Stimulated activated CD8-positive, alpha-beta memory T cell treated with anti-CD3 and anti-CD28 coated beads, Interleukin-4, amount 100 ng/mL, for 48 hours (primary cell): ENCODE data around the gene MRPL36.

Source experiments
- DNase-seq: peaks from one replicate; pipeline ENCODE4 v3.0.0-alpha.2; 2020

MRPL36 gene

DNA sequence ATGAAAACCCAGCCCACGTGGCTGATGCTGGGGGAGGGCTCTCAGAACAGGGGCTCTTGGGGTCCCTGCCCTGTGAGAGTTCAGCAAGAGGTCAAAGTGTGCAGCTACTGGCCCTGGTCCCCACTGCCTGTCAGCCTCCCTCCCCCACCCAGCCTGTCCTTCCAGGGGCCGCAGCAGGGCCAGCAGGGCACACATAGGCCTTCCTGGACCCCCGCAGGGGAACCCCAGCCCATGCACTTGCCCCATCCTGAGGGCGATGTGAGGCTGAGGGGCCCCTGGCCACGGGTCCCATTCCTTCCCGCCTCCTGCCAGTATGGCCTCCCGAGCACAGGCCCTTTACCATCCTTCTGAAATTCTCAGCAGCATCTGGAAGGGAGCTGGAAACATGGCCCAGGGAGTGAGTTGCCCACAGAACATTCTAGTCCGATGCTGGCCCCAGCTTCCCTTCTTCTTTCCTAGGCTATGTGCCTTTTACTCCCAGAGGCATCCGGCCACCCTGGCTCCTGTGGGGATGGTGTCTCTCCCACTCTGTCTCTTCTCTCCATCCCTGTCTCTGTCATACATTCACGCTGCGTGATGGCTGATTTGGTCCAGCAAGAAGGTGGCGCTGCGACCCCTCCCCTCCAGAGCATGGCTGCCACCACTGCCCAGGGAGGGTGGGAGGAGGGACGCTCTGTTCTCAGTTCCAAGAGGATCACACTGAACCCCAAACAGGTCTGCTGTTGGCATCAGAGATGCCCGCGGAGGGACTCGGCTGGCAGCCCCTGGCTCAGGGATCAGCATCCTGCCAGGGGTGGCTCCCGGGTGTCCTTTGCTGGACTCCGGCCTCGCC, 19.6 kb downstream of the MRPL36 start:
- no peak for DNase-seq

DNA sequence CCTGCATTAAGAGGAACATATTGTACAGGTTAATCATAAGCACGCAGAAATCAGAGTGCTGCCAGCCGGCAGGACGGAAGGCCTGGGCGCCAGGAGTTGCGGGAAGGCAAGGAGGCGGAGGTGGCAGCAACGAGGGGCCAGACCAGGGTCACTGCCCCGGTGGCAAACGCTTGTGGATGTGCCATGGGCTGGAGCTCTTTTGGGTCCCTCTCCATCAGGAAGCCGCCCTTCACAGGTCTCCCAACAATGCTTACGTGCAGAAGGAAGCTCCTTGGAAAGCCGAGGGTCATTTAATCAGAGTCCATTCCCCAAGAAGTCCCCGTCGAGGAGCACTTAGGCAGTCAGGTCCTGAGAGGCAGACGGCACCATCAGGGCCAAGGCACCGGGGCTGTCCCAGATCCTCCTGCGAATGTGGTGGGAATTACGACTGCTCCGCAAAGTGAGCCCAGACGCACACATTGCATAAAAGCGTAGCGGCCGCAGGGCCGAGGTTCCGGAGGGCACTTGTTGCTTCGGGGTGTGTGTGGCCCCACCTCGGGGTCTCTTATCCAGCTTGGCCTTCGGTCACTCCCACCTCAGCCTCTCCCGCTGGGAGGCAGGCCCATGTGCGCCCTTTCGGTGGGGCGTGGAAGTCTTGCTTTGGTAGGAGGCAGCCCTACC, 20.5 kb downstream of the MRPL36 start:
- DNase-seq = no peak

DNA sequence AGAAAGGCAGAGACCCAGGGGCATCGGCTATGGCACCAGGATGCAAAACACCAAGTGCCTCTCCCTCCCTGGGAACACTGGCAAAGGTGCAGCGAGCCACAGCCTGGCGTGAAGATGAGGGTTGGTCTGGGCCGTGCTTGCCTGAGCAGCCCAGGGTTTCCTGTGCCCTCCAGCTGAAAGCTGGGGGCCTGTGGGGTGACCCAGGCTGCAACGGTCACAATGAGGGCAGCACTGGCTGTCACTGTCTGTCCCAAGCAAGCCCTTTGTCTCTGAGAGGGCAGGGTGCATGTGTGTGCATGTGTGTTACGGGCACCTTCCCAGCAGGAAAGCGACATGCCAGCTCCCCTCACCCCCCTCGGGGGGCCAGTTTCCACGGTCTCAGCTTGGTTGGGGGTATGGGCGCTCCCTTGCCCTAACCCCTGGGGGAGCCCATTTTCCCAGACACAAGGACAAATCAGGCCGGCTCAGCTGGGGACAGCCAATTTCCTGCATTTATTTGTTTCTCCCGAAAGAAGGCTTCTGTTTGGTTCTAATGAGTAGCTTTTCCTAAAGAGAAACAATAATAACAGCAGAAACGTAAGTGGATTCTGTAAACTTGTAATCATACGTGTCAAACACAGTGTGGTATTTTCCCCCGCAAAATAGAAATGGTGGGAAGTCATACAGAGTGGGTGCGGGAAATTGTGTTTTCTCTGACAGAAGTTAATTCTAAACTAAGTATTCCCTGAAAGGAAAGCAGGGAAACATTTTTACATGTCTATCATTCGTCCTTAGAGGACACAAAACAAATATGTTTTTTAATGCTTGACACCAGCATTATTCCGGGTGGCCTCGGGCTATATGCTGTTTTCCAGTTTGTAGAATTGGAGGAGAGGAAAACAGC, 21.3 kb downstream of the MRPL36 start:
- no peak for DNase-seq

DNA sequence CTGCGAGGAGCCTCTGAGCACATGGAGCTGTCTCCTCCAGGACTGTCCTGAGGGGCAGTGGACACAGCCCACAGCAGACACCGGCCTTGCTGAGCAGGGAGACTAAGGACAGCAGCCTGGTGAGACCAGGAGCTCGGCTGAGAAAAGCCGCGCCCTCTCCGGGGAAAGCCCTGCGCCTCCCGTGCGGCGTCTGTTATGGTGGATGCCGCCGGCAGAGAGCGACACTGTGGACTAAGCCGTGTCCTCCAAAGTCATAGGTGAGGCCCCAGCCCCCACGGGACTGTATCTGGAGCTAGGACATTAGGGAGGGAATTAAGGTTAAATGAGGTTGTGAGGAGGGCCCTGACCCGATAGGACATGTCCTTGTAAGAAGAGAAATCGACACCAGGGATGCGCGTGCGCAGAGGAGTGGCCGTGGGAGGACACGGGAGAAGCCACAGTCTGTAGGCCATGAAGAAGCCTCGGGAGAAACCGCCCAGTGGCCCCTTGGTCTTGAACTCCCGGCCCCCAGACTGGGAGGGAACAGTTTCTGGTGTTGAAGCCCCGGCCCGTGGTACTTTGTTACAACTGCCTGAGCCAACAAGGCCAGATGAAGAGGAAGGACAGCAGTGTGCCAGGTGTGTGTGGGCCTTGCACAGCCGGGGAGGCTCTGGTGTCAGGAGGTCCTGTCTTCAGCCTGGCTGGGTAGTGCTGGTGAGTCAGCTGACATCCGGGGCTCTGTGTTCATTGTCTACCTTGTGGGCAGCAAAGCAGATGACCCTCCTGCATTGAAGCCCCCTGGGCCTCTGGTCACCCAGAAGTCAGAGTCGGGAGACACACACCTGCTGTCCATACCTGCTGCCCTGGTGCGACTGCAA, 22.1 kb downstream of the MRPL36 start:
- no peak for DNase-seq

DNA sequence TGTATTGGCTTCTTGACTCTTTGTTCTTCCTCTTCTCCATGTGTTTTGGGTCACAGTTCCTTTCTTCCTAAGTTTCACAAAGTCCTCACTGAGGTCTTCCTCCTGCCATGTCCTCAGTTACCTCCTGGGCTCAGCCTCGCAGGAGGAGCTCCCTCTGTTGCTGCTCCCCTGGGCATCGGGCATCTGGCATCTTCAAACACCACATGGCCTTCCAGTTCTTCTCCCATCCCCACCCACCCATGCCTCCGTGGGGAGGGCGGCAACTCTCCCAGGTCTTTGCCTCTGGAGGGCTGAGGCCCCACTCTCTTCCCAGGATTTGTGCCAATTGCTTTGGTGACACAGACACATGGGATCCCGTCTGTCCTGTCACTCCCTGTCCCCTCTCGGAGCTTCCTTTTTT, 22.8 kb downstream of the MRPL36 start:
- no peak for DNase-seq

DNA sequence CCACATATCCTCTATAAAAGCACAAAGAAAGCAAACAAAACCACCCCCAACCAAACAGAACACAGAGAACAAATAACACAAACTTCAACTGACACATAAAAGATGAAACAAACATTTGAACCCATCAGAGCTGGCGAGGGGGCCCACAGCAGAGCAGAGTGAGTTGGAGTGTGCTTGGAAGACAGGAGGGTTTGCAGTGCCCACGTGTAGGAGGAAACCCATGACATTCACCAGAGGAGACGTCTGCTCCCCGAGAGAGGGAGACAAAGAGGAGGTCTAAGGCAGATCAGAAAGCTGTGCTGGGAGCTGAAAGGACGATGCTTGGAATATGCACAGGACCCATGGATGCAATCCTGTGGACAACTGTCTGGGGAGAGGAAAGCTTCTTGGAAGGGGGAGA, 27.0 kb downstream of the MRPL36 start:
- no peak for DNase-seq

DNA sequence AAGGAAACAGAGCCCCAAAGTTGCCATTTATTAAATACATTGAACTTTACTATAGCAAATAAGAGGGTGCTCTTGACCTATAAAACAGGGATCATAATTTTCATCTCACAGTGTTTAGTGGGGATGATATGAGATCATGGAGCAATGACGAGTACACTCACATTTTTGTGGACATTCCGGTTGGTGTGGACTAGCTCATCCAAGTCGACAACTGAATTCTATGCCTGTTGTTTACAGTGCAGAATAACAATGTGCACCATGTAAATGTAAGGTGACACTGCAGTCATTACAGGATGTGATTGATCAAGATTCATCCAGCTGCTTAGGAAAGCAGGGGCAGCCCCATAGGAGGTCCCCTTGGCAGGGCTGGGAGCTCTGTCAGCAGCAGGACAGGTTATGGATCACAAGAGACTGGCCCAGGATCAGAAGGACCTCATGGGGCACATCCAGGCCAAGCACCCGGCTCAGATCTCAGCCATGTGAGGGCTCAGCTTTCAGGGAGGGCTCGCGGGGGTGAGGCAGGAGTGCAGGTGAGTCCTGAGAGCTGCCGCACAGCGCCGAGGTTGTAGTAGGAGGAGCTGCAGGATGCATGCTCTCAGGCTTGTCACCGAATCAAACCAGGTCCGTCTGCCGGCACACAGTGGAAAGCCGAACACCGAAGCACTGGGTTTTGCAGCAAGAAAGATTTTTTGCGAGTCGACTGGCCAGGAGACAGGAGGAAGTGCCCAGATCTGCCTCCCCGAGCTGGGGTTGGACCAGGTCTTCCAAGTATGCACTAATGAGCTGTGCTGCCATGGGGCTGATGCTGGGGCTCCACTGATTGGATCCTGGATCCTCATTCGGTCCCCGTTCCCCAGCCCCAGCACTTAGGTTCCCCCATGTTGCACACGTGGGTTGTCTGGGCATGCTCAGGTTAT, 28.2 kb downstream of the MRPL36 start:
- no peak for DNase-seq

DNA sequence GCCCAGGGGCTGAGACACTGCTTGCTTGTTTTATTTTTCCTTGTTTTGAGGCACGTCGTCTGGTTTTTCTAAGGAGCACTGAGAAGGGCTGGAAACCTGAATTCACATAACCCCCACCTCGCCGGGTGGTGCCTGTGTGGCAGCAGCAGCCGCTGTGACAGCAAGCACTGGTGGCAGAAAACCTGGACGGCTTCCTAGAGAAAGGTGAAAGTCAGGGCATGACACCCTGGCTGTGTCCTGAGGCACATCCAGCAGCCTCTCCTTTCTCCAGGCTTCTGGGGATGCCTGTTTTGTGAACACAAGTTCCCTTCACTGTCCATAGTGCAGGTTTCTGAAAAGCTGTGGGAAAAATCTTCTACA, 29.2 kb downstream of the MRPL36 start:
- DNase-seq = no peak

DNA sequence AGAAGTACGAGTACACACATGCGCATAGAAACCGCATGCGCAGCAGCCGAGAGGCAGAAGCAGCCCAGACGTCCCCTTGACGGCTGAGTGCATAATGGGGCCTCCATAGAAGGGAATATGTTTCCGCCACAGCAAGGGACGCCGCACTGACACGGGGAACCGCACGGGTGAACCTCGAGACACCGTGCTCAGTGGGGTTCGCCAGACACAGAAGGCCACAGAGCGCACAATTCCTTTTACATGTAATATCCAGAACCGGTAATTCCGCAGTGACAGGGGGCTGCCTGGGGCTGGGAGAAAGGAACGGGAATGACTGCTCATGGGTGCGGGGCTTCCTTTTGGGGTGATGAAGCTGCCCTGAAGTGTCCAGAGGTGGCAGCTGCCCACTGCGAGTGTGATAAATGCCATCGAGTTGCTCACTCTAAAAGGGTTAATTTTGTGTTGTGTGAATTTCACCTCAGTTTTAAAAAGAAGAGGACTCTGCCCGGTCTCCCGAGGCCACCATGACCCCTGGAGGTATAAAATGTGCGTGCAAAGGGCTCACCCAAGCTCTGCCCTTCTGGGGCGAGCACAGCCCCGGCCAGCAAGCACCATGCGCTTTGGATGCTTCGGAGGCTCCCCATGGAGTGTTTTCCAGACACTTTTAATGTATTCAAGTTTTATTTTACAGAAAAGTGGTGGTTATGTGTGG, 29.7 kb downstream of the MRPL36 start:
- no peak for DNase-seq

DNA sequence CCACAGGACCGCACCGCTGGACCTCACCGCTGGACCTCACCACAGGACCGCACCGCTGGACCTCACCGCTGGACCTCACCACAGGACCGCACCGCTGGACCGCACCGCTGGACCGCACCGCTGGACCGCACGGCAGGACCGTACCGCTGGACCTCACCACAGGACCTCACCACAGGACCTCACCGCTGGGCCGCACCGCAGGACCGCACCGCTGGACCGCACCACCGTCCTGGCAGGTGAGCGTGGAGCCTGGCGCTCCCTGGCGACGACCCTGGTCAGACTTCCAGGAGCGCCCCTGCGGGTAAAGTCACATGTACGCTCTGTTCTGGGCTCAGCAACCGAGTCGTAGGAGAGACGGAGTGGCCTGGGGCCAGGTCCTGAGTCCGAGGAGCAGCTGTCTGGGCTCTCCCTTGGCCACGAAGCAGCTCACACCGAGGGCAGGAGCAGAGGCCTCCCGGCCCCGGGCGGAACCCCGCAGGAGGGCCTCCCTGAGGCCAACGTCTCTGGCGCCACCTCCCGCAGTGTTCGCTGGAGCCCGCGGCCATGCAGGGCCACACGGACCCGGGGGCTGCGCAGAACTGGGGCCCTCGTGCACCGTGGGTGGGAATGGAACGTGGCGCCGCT, 30.5 kb downstream of the MRPL36 start:
- DNase-seq = no peak

DNA sequence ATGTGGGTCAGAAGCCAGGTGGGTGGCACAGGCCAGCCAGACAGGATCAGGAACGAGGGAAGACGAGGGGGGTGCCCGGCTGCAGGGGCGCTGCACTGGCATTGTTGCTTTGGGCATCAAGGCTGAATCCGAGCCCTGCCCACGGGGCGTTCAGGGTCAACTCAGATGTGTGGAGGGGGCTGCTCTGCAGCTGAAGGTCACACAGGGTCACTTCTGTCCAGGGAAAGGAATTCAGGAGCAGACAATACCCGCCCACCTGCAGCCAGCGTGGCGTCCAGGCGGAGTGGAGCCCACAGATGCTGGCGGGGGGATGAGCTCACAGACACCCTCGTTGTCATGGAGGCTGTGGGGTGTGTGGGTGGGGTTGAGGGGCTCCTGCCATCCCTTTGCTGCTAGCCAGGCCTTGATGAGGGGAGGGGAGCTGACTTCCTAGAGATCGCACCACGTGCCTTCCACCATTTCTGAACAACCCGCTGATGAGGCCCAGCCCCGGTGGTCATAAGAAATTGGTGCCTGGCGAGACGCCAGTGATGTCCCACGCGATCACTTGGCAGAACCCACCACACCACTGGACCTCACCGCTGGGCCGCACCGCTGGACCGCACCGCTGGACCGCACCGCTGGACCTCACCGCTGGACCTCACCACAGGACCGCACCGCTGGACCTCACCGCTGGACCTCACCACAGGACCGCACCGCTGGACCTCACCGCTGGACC, 31.2 kb downstream of the MRPL36 start:
- no peak for DNase-seq

DNA sequence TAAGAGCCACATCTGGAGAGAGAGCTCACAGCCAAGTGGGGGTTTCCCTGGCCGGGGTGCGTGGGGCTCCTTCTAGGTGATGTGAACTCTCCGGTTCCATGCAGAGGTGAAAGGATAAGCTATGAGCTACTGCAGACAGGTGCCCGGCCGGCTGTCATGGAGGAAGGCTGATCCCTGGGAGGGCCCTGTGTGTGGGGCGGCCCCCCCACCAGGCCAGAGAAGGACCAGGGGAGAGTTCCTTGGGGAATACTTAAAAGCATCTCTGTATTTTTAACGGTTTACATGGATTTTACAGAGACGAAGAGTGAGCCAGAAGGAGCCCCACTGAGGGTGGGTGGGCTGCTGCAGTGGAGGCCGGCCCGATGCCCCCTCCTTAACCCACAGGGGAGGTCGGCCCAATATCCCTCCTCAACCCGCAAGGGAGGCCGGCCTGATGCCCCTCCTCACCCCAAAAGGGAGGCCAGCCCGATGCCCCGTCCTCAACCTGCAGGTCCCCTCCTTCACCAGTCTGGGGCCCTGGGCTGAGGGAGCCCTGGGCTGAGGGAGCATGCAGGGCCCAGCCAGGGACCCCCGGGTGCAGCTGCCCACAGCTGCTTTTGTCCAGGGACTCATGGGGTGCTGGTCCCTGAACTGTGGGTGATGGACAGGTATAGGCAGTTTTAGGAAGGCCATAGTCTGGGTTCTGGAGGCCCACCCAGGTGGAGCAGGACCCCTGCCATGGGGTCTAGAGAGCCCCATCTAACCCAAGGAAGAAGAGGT, 31.9 kb downstream of the MRPL36 start:
- no peak for DNase-seq

DNA sequence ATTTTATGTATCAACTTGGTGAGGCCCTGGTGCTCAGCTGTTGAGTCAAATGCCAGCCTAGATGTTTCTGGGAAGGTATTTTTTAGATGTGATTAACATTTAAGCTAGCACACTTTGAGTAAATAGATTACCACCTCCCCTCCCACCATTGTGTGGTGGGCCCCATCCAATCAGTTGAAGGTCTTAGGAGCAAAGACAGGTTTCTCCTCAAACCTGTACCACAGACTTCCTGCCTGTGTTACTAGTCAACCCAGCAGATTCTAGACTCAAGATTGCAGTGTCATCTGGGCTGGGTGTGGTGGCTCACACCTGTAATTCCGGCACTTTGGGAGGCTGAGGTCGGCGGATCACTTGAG, 33.8 kb downstream of the MRPL36 start:
- DNase-seq = no peak

DNA sequence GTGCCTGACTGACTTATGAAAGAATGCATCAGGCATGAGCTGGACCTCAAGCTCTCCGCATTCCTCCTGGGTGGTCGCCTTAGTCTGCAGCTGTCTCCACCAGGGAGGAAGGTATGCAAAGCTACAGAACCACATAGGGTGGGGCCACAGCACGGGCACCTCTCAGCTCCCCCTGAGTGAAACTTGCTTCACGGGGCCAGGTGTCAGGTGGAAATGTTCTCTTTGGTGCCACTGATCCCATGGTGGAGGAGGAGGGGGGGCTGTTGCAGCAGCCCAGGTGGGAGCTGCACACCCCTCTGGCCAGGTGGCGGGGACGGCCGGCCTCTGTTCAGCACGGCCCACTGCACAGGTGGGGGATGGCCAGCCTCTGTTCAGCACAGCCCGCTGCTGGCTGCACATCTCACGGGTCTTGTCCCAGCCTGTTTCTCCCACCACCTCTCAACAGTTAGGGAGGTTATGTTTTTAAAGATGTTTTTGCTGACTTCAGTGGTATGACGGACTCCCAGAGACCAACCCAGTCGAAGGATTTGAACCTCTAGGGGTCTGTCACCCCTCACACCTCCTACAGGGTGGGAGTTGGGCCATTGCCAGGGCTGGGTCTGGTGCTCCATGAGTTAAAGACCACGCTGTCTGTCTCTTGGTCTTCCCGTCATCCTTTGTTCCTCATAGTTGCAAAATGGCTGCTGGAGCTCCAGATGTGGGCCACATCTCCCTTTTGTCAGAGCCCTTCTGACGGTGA, 34.3 kb downstream of the MRPL36 start:
- no peak for DNase-seq

DNA sequence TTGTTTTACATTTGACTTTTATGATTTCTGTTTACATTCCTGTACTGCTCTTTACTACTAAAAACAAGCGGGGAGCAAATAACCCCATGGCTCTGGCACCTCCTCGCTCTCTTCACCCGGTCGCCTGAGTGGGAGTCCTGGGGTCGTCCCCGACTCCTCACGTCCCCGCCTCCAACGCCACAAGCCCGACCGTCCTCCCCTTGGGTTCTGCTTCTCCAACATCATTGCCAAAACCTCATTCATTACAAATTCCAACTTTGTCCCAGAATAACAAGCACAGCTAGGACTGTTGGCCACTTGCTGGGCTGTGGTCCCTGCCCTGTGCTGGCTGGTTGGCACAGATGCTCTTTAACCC, 35.1 kb downstream of the MRPL36 start:
- DNase-seq = no peak

DNA sequence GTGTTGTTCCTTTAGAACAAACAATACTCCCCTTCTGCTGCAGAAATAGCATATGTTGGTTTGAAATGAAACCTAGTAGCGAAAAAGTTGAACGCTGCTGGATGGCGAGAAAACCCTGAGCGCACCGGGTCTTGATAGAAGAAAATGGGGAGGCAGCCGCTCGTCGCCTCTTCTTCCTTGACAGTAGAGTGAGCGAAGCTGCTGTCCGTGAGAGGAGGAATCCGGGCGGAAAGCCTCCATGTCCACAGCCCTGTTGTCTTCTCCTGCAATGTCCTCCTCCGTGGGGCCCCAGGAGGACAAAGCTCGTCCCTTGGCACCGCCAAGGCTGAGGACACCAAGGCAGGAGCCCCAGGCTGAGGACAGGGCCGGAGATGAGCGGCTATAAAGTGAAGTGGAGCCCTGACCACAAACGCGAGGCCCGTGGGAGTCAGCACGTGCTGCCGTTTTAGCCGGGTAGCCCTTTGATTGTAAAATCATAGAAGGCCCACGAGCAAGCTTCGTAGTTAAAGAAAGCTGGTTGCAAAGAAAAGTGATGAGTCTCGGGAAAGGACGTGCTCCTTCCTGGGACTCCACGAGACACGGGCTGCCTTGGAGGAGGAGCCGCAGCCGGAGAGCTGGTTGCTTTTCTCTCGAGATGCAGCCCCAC, 35.6 kb downstream of the MRPL36 start:
- DNase-seq = no peak

DNA sequence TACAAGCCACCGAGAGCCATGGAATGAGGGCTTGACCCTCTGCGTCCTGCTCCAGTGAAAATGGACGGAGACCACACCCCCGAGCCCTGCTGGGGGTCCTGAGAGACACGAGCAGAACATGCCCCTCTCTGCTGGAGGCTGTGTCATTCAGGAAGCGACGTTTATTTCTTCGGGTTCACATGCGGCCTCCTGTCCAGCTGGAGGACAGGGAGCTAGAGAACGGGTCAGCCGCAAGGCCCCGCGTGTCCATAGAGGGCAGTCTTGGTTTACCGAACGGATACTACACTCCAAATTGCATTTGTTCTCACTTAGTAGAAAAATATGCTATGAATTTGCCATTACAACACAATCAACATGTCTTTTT, 36.1 kb downstream of the MRPL36 start:
- peak; percentile 53 for DNase-seq
